GM21717 (cell line): ENCODE results near the gene TBCD.

Source experiments
- ATAC-seq: cut with Tn5 transposase; IDR thresholded peaks from one replicate; pipeline ENCODE4 v1.9.1; 2021; ENCODE audit warnings: mild to moderate bottlenecking, moderate library complexity; ENCODE audit not compliant: unreplicated experiment

TBCD gene

GRCh38 chr17:82868715-82869131 is 116.9 kb downstream of the TBCD start:
- ATAC-seq: no peak

- ATAC-seq: no peak
These were observed 117.7 kb downstream of the TBCD start for GRCh38 chr17:82869536-82869935.

GRCh38 chr17:82870091-82870491 is 118.2 kb downstream of the TBCD start:
- ATAC-seq: no peak

DNA sequence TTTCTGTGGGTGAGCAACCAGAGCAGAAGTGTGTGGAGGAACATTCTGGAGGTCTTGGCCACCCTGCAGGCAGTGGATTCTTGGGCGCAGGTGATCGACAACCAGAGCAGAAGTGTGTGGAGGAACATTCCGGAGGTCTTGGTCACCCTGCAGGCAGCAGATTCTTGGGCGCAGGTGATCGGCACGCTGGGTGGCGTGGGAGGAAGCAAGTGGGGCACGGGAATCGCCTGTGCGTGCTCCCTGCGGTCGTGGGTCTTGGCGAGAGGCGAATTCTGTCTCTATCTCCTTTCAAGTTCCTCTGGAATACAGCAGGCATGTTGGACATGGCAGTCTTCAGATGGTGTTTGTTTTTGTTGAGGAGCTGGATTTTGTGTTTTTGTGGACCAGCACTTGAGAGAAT is 118.7 kb downstream of the TBCD start:
- no peak for ATAC-seq

DNA sequence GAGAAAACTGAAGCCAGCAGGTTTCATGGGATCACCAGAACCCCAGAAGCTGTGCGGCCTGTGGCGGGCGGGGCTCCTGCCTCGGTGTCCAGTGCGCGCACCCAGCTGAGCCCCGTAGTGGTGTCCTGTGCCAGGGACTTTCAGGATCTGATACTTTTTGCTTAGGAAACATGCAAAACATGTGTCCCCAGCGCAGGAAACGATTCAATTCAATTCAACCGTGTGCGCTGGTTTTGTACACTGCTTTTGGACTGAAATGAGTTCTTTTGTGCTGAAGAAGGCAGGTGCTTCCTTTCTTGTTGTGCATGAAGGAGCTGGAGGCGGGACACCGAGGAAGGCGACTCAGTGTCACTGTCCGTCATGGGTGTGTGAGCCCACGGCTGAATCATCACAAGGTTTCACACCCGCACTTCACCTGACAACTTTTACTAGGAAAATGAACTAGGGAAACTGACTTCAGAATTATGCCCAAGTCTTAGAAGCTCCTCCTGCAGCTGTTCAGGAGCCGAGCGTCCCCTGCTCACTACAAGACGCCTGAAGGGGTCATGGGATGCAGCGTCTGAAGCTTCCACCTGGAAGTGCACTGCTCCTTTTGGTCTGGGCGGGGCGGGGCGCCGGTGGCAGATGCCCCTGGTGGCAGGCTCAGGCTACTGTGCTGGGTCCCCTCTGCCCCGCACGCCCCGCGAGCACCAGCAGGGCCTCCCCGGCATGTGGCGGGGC is 119.4 kb downstream of the TBCD start:
- ATAC-seq: peak; percentile 51

DNA sequence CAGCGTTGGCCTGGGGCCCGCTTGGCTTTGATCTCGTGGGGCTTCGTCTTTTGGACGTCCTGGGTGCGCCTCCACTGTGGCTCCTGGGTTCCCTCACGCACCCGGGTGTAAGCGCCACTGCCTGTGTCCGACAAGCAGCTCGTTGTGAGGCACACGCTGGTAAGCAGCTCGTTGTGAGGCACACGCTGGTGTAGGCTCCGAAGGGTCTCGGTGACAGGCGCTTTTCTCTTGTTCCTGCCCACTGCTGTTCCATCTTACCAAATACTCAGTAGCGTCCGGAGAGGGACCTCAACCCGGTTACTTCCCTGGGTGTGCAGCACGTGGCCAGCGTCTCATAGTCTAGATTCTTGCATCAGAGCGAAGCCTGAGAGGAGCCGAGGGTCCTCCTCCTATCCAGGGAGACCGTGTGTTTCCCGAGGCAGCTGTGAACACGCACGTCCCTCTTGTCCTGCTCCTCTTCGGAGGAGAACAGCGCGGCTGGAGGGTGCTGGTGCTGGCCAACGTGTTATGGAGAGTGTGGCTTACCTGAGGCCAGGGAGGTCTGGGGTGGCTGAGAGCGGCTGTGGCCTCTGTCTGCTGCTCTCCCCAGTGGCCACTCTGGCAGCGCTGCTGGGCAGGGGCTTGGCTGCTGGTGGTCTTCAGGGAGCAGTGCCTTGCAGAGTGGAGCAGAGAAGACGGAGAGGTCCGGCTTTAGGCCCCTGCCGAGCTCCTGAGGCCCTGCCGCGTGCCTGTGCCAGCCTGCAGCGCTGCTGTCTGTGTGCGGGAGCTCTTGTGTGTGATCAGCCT is 120.1 kb downstream of the TBCD start:
- ATAC-seq: no peak

DNA sequence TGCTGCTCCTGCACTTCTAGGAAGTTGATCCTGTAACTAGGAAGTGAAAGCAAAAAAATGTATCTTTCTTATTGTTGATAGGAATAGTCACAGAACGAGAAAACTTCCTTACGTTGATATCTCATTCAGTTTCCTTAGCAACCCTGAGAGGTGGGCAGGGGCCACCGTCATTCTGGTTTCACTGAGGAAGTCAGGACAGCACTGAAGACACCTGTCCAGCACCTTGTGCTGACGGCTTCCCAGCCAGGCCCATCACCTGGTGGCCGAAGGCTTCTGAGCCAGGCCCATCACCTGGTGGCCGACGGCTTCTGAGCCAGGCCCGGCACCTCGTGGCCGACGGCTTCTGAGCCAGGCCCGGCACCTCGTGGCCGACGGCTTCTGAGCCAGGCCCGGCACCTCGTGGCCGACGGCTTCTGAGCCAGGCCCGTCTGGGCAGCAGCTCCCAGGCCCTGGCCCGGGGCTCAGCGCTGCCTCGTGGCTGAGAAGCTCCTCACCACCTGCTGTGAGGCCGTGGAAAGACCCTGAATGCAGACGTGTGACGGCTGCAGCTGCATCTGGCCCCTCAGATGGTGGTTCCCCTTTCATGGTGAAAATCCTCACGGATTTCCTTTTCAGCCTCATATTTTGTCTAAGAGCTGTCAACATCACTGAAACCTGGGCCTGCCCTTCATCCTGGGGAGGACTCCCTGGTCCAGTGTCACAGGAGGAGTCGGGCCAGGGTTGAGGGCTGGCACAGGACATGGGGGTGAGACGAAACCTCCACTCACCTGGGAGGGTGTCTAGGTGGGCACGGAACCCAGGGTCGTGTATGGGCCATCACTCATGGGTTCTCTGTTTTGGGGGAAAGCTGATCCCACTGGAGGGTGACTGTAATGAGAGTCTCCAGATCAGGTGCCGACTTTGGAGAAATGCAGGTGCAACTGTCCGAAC is 121.0 kb downstream of the TBCD start:
- ATAC-seq: no peak

- no peak for ATAC-seq
These were observed 121.7 kb downstream of the TBCD start for GRCh38 chr17:82873521-82873920.

DNA sequence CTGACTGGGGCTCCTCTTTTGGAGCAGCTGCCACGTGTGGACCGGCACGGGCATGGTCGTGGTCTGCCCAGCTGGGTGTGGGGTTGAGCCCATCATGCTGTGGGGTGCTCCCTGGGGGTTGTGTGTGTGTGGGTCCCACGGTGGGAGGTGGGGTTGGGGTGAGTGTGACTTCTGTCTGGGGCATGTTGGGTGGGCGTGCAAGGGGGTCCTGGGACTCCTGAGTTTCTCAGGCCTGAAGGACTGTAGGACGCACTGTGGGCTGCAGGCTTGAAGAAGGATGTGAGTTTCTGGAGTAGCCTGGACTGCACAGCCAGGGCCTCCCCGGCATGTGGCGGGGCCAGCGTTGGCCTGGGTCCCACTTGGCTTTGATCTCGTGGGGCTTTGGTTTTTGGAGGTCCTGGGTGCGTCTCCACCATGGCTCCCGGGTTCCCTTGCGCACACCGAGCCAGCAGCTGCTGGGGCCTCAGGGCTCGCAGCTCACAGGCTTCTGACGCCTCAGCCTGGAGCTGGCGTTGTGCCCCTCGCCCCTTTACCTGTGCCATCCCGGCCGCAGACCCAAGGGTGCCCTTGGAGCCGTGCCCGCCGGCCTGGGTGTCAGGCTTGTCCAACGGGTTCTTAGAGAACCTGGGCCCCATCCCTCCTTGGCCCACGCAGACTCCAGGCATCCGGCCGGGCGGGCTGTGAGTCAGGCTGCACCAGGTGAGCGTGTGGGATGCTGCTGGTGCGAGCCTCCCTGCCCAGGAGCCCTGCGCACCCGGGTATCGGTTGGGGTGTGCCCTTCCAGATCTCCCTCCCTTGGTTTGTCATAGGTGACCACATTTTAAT is 122.4 kb downstream of the TBCD start:
- no peak for ATAC-seq

GRCh38 chr17:82875407-82875856 is 123.6 kb downstream of the TBCD start:
- no peak for ATAC-seq

GRCh38 chr17:82876149-82876548 is 124.3 kb downstream of the TBCD start:
- ATAC-seq: no peak

GRCh38 chr17:82876602-82877379 is 124.9 kb downstream of the TBCD start:
- no peak for ATAC-seq

DNA sequence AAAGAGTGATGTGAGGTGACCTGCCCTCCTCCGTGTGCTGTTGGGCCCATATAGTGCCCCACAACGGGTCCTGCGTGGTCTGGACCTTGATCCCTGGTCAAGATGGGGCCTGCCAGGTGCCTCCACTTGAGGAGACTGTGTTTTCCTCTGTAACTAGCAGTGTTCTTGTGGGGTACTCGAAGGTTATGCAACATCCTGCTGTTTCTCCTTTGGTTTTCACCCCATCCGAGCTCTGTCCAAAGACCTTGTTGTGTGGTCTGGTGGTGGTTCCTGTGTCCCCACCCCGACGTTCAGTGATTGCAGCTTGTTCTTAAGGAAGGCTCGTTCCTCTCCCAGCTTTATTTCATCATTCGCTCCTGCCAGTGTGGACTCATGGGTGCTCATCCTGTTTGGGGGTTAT is 126.7 kb downstream of the TBCD start:
- ATAC-seq: no peak

DNA sequence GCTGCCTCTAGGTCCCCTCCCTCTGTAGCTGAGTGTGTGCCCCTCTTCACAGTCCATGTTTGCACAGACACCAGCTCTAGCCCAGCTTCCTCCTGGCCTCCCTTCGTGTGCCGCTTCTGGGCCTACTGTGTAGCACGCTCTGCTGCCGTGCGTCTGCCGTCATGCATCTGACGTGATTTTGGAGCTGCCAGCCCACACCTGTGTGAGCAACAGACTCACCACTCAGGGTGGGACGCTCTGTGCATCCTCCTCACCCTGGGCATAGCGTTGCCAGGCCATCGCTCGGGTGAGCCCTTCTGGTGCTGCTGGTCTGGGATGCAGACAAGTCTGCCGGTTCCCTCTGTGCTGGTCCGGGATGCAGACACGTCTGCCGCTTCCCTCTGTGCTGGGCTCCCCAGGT is 127.4 kb downstream of the TBCD start:
- ATAC-seq: no peak

GRCh38 chr17:82880620-82881323 is 128.9 kb downstream of the TBCD start:
- no peak for ATAC-seq

DNA sequence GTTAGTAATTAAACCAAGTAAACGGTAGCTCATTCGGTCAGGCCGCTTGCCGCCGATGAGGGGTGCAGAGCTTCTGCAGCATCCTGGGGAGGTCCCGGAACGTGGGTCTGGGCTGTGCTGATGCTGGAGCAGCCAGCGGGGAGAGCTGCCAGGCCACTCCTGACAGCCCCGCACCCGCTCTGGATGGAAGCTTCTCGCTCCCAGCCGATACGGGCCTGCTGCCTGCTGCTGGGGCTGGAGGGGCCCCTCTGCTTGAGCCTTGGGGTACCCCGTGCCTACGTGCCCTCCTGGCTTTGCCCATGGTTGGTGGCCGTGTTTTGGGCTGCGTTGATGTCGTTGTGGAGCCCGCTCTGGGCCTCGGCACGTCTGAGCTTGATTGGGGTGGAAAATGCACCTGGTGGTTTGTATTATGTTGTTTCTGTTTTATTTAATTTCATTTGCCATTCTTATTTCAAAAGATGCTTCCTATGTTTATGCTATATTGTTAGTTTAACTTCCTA is 129.5 kb downstream of the TBCD start:
- ATAC-seq: no peak

DNA sequence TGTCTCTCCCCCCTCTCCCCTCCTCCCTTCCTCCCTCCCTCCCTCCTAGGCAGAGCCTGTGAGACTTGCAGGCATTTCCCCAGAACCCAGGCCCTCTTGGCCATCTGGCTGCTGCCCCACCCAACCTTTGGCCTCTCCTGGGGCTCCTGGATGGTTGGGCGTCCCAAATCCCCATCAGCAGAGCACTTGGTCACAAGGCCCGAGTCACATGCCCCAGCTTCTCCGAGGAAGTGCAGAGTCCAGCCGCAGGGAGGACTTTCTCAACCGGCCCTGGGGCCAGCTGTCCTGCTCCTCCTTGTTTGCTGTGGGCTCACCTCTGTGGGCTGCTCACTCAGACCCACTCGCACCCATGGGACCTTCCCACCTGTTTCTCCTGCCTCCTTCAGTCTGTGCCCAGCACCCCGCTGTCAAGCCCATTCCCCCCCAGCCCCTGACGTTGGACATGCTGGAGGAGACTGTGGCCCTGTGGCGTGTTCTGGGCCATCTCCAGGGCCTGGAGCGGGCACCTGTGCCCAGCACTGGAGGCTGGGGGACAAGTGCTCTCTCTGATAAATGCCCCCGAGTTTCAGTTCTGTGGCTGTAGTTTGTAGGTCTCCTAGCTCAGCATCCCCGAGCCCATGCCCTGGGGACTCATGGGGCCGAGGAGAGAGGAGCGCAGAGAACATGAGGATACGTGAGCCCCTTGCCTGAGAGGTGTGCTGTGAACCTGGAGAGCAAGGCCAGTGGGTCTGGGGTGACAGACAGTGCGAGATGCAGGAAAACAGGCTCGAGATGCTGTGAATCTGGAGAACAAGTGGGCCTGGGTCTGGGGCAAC is 130.2 kb downstream of the TBCD start:
- no peak for ATAC-seq
